K562 (cell line): ENCODE measurements around the gene RUNDC1. TPM values are rescaled to one million over a fixed set of nuclear protein-coding genes. Genes with fewer than 3 reads are reported as not detected.

Experiments
- ADNP ChIP-seq: fragments of 200-800 bp; sonication (Bioruptor generic); IDR thresholded peaks from 2 replicates; pipeline ENCODE4 v1.6.1; 2016; ENCODE audit warnings: missing genetic modification characterization, missing compliant biosample characterization
- BHLHE40 ChIP-seq: IDR thresholded peaks from 2 replicates; pipeline ENCODE4 v1.6.1; 2011; ENCODE audit warnings: low read length, improper control_type of control experiment
- CCNT2 ChIP-seq: IDR thresholded peaks from 2 replicates; pipeline ENCODE4 v1.6.1; 2011; ENCODE audit warnings: borderline replicate concordance, low read depth, mild to moderate bottlenecking, moderate library complexity, mixed read lengths, low read length; ENCODE audit not compliant: insufficient read length; ENCODE audit errors: extremely low read depth
- CREB3 ChIP-seq: fragments of 450-650 bp; conservative IDR thresholded peaks from 2 replicates; pipeline ENCODE4 v1.6.1; 2016; ENCODE audit warnings: missing genetic modification characterization, low read depth, mild to moderate bottlenecking, missing compliant biosample characterization, moderate library complexity
- EGR1 ChIP-seq: fragments of 450-650 bp; conservative IDR thresholded peaks from 2 replicates; pipeline ENCODE4 v1.6.1; 2017; ENCODE audit warnings: mild to moderate bottlenecking
- ESRRB ChIP-seq: fragments of 250-450 bp; sonication (Bioruptor Pico); IDR thresholded peaks from 2 replicates; pipeline ENCODE4 v1.5.0; 2020; ENCODE audit warnings: mild to moderate bottlenecking, moderate library complexity, borderline replicate concordance
- GABPB1 ChIP-seq: sonication (generic); formaldehyde crosslinking; IDR thresholded peaks from 2 replicates; pipeline ENCODE4 v1.8.0; 2022; ENCODE audit warnings: mild to moderate bottlenecking, missing genetic modification reagents
- GTF2B ChIP-seq: IDR thresholded peaks from 2 replicates; pipeline ENCODE4 v1.6.1; 2011; ENCODE audit not compliant: insufficient read length; ENCODE audit errors: extremely low read depth
- HNRNPUL1 ChIP-seq: fragments of 200-400 bp; formaldehyde crosslinking; IDR thresholded peaks from 2 replicates; pipeline ENCODE4 v1.6.1; 2017; ENCODE audit warnings: low read length
- MEIS2 ChIP-seq: fragments of 450-650 bp; IDR thresholded peaks from 2 replicates; pipeline ENCODE4 v1.6.1; 2014; ENCODE audit warnings: mild to moderate bottlenecking; ENCODE audit not compliant: partially characterized antibody
- PPARD ChIP-seq: fragments of 250-450 bp; sonication (Bioruptor Pico); IDR thresholded peaks from 2 replicates; pipeline ENCODE4 v1.8.0; 2022; ENCODE audit warnings: inconsistent platforms, mild to moderate bottlenecking, moderate library complexity
- SMAD3 ChIP-seq: fragments of 450-650 bp; formaldehyde crosslinking; conservative IDR thresholded peaks from 2 replicates; pipeline ENCODE4 v1.4.0; 2020; ENCODE audit warnings: mild to moderate bottlenecking
- SRSF9 ChIP-seq: fragments of 200-400 bp; formaldehyde crosslinking; IDR thresholded peaks from 2 replicates; pipeline ENCODE4 v1.6.1; 2017; ENCODE audit warnings: low read depth, low read length, borderline replicate concordance
- STAG1 ChIP-seq: sonication (generic); formaldehyde crosslinking; IDR thresholded peaks from 2 replicates; pipeline ENCODE4 v1.5.0; 2020; ENCODE audit warnings: missing genetic modification reagents, borderline replicate concordance
- ZNF134 ChIP-seq: fragments of 250-450 bp; sonication (Bioruptor Pico); conservative IDR thresholded peaks from 2 replicates; pipeline ENCODE4 v1.4.0; 2020
- ZNF398 ChIP-seq: fragments of 250-450 bp; sonication (Bioruptor Pico); IDR thresholded peaks from 2 replicates; pipeline ENCODE4 v1.8.0; 2021; ENCODE audit warnings: moderate library complexity, mild to moderate bottlenecking, inconsistent platforms
- polyA plus RNA-seq, 8 experiments: library from polyadenylated mRNA; depleted of rRNA in 4 of 8; stranded (reverse) in 5 of 8; unstranded in 3 of 8; fragments of >200 nt; fragmentation: Nextera tagmentation in 2 of 8; fragmentation: Illumina TruSeq in 1 of 8; extraction: Ambion mirVana in 2 of 8; extraction: Trizol in 1 of 8; gene quantifications; 2 replicates each; pipeline versions ENCODE4 v1.2.1 to v1.2.3, GENCODE V29; 2011 to 2014; ENCODE audit warnings: inconsistent platforms in 1 of 8, missing spikeins in 1 of 8
- total RNA-seq, 7 experiments: library from RNA; depleted of rRNA in 6 of 7; stranded (reverse); fragments of >200 nt in 6 of 7; fragmentation: Illumina TruSeq in 2 of 7; extraction: Trizol in 2 of 7; gene quantifications; 2 replicates each; pipeline versions ENCODE4 v1.2.1 to v1.2.3, GENCODE V29; 2011 to 2021; ENCODE audit warnings: low replicate concordance in 1 of 7
- TF ChIP-seq, protein P1 (sequence below): fragments of 250-450 bp; sonication (Bioruptor Pico); IDR thresholded peaks from 2 replicates; pipeline ENCODE4 v1.5.0; 2020; ENCODE audit warnings: mild to moderate bottlenecking, borderline replicate concordance
- TF ChIP-seq, protein P2 (sequence below): fragments of 250-450 bp; sonication (Bioruptor Pico); IDR thresholded peaks from 2 replicates; pipeline ENCODE4 v1.4.0; 2020; ENCODE audit warnings: borderline replicate concordance
- TF ChIP-seq, protein P3 (sequence below), 3 experiments: IDR thresholded peaks in 2 of 3; conservative IDR thresholded peaks in 1 of 3; 2 replicates each; pipeline ENCODE4 v1.5.1; 2011 to 2012; ENCODE audit warnings: low read length in 3 of 3, mild to moderate bottlenecking in 3 of 3, control low read depth in 2 of 3, improper control_type of control experiment in 1 of 3, inconsistent platforms in 1 of 3, low read depth in 1 of 3, mixed read lengths in 1 of 3, moderate library complexity in 1 of 3; ENCODE audit not compliant: insufficient read depth in 2 of 3

RUNDC1 gene
- total and polyA plus RNA-seq, 9 of the 15 experiments (the other 6 are each of a cell fraction or from before 2014, with no cell fraction given) = 3.4 to 12.6 (median 9.4) TPM

DNA sequence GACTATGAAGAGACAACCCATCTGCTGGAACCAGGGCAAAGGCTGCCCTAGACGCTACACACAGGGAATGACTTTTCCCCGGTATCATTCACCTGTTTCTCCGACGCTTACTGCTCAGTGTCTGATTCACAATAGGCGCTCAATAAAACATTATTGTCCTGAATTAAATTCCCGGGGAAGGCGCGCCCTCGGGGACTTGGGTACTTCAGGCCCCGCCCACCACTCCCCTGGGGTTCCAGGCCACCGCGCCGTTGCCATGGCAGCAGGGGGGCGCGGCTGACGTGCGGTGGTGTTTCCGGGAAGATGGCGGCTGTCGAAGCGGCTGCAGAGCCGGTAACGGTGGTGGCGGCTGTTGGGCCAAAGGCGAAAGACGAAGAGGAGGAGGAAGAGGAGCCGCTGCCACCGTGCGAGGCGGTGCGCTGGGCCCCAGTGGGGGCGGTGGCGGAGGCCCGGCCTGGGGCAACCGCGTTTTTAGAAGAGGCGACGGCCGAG lies at the start of gene RUNDC1 (continued):
- TF ChIP-seq CREB3 (no peak), GTF2B (no peak), BHLHE40 (no peak), ADNP (tag) (no peak), HNRNPUL1 (no peak), MEIS2 (no peak), STAG1 (CRISPR knock-in tag) (no peak), ZNF398 (no peak), SRSF9 (no peak), EGR1 (peak; percentile 11; the same call in 1 of the 2 replicates), SMAD3 (CRISPR knock-in tag) (0 out of 2 replicates have a peak, but pooled peaks have one; percentile 44), PPARD (CRISPR knock-in tag) (no peak), GABPB1 (CRISPR knock-in tag) (no peak), ZNF134 (CRISPR knock-in tag) (no peak), ESRRB (no peak), CCNT2 (peak; percentile 30)
- TF ChIP-seq, protein P1, sequence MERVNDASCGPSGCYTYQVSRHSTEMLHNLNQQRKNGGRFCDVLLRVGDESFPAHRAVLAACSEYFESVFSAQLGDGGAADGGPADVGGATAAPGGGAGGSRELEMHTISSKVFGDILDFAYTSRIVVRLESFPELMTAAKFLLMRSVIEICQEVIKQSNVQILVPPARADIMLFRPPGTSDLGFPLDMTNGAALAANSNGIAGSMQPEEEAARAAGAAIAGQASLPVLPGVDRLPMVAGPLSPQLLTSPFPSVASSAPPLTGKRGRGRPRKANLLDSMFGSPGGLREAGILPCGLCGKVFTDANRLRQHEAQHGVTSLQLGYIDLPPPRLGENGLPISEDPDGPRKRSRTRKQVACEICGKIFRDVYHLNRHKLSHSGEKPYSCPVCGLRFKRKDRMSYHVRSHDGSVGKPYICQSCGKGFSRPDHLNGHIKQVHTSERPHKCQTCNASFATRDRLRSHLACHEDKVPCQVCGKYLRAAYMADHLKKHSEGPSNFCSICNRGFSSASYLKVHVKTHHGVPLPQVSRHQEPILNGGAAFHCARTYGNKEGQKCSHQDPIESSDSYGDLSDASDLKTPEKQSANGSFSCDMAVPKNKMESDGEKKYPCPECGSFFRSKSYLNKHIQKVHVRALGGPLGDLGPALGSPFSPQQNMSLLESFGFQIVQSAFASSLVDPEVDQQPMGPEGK (CRISPR knock-in tag) = no peak
- TF ChIP-seq, protein P2, sequence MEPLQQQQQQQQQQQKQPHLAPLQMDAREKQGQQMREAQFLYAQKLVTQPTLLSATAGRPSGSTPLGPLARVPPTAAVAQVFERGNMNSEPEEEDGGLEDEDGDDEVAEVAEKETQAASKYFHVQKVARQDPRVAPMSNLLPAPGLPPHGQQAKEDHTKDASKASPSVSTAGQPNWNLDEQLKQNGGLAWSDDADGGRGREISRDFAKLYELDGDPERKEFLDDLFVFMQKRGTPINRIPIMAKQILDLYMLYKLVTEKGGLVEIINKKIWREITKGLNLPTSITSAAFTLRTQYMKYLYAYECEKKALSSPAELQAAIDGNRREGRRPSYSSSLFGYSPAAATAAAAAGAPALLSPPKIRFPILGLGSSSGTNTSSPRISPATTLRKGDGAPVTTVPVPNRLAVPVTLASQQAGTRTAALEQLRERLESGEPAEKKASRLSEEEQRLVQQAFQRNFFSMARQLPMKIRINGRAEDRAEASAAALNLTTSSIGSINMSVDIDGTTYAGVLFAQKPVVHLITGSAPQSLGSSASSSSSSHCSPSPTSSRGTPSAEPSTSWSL (CRISPR knock-in tag) = no peak
- TF ChIP-seq, protein P3, sequence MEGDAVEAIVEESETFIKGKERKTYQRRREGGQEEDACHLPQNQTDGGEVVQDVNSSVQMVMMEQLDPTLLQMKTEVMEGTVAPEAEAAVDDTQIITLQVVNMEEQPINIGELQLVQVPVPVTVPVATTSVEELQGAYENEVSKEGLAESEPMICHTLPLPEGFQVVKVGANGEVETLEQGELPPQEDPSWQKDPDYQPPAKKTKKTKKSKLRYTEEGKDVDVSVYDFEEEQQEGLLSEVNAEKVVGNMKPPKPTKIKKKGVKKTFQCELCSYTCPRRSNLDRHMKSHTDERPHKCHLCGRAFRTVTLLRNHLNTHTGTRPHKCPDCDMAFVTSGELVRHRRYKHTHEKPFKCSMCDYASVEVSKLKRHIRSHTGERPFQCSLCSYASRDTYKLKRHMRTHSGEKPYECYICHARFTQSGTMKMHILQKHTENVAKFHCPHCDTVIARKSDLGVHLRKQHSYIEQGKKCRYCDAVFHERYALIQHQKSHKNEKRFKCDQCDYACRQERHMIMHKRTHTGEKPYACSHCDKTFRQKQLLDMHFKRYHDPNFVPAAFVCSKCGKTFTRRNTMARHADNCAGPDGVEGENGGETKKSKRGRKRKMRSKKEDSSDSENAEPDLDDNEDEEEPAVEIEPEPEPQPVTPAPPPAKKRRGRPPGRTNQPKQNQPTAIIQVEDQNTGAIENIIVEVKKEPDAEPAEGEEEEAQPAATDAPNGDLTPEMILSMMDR (IDR thresholded peaks at IDR 0.05 in 2 of 3, conservative IDR thresholded peaks at IDR 0.05 in 1 of 3; ENCODE audit: insufficient read depth in 2 of 3, low read depth in 1 of 3, low read length in 3 of 3) = no peak
